ENCODE measurements around the gene MIGA2.

The MIGA2 gene

GRCh38 chr9:129036241-129036922 lies at the start of gene MIGA2 (continued):
- no peak for TF ChIP-seq ZNF513 (tag by site-specific recombination; IDR thresholded peaks at IDR 0.05)
- peak; percentile 52; the same call in 1 of the 2 replicates for TF ChIP-seq ZSCAN23 (tag by site-specific recombination; IDR thresholded peaks at IDR 0.05)
- TF ChIP-seq ZNF501 (tag by site-specific recombination; IDR thresholded peaks at IDR 0.05): peak; percentile 95
- peak; percentile 99 for TF ChIP-seq KLF10 (tag by site-specific recombination; IDR thresholded peaks at IDR 0.05)
- TF ChIP-seq ZBTB17 (tag by site-specific recombination; IDR thresholded peaks at IDR 0.05): peak; percentile 93
- peak; percentile 92; the same call in 1 of the 2 replicates for TF ChIP-seq ZNF391 (tag by site-specific recombination; IDR thresholded peaks at IDR 0.05; ENCODE audit: borderline replicate concordance, low read depth)
- TF ChIP-seq ZNF692 (tag by site-specific recombination; IDR thresholded peaks at IDR 0.05): peak; percentile 86
- no peak for TF ChIP-seq ZNF473 (tag by site-specific recombination; IDR thresholded peaks at IDR 0.05)
- no peak for TF ChIP-seq ZNF175 (tag by site-specific recombination; IDR thresholded peaks at IDR 0.05)
- peak; percentile 58; the same call in 1 of the 2 replicates for TF ChIP-seq ZFP37 (tag by site-specific recombination; IDR thresholded peaks at IDR 0.05)
- TF ChIP-seq ZNF707 (tag by site-specific recombination; IDR thresholded peaks at IDR 0.05): 0 out of 2 replicates have a peak, but pooled peaks have one; percentile 11
- TF ChIP-seq, protein P1, sequence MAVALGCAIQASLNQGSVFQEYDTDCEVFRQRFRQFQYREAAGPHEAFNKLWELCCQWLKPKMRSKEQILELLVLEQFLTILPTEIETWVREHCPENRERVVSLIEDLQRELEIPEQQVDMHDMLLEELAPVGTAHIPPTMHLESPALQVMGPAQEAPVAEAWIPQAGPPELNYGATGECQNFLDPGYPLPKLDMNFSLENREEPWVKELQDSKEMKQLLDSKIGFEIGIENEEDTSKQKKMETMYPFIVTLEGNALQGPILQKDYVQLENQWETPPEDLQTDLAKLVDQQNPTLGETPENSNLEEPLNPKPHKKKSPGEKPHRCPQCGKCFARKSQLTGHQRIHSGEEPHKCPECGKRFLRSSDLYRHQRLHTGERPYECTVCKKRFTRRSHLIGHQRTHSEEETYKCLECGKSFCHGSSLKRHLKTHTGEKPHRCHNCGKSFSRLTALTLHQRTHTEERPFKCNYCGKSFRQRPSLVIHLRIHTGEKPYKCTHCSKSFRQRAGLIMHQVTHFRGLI (tag by site-specific recombination; IDR thresholded peaks at IDR 0.05): no peak; the same call in 1 of the 2 replicates
- 0 out of 2 replicates have a peak, but pooled peaks have one; percentile 42 for TF ChIP-seq OVOL3 (tag by site-specific recombination; IDR thresholded peaks at IDR 0.05)
- TF ChIP-seq ZNF366 (tag by site-specific recombination; conservative IDR thresholded peaks at IDR 0.05): peak; percentile 93
- peak; percentile 43; the same call in 1 of the 2 replicates for TF ChIP-seq GLIS1 (tag by site-specific recombination; IDR thresholded peaks at IDR 0.05)
- peak; percentile 49; the same call in 1 of the 2 replicates for TF ChIP-seq ZNF341 (tag by site-specific recombination; IDR thresholded peaks at IDR 0.05; ENCODE audit: low read depth)
- no peak for TF ChIP-seq PRDM2 (tag by site-specific recombination; IDR thresholded peaks at IDR 0.05; ENCODE audit: borderline replicate concordance)
- TF ChIP-seq ZNF488 (tag by site-specific recombination; IDR thresholded peaks at IDR 0.05): 0 out of 2 replicates have a peak, but pooled peaks have one; percentile 31
- TF ChIP-seq GLIS2 (tag by site-specific recombination; IDR thresholded peaks at IDR 0.05): peak; percentile 79
- TF ChIP-seq, protein P2, sequence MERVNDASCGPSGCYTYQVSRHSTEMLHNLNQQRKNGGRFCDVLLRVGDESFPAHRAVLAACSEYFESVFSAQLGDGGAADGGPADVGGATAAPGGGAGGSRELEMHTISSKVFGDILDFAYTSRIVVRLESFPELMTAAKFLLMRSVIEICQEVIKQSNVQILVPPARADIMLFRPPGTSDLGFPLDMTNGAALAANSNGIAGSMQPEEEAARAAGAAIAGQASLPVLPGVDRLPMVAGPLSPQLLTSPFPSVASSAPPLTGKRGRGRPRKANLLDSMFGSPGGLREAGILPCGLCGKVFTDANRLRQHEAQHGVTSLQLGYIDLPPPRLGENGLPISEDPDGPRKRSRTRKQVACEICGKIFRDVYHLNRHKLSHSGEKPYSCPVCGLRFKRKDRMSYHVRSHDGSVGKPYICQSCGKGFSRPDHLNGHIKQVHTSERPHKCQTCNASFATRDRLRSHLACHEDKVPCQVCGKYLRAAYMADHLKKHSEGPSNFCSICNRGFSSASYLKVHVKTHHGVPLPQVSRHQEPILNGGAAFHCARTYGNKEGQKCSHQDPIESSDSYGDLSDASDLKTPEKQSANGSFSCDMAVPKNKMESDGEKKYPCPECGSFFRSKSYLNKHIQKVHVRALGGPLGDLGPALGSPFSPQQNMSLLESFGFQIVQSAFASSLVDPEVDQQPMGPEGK (tag by site-specific recombination; IDR thresholded peaks at IDR 0.05): peak; percentile 91; the same call in 1 of the 2 replicates
- TF ChIP-seq ZNF274 (IDR thresholded peaks at IDR 0.05; ENCODE audit: low read length): no peak
- TF ChIP-seq ZNF274 (tag by site-specific recombination; IDR thresholded peaks at IDR 0.05; ENCODE audit: borderline replicate concordance): no peak
